Measurements from ENCODE around the gene RBM22.

The RBM22 gene

DNA sequence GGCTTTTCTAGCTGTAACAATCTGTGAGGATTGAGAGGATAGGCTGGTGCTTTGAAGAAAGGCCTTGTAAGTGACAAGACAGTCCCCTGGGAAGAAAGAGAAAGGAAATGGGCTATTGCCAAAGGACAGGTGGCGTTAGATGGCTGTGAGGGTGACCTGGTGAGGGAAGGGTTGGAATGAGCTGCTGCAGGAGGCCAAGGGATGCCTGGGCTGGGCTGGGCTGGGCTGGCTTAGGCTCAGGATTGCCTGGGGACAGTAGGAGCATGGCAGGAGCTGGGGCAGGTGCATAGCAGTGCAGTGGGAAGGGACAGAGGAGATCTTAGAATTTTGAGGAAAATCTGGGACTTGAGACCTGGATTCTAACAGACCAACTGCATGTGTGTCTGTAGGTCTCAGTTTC lies 49.5 kb downstream of the RBM22 start:
- no peaks in the 10 kb centered on the region for H3K79me2 ChIP-seq (ENCODE audit: insufficient read depth, low read length)
- no peaks in the 10 kb centered on the region for H3F3A ChIP-seq (ENCODE audit: low read depth)
- peaks cover 6% of the 10 kb centered on the region for H3K4me1 ChIP-seq (ENCODE audit: insufficient read depth, low read length, poor library complexity, severe bottlenecking)
- H3K4me3 ChIP-seq (ENCODE audit: low read length, poor library complexity, severe bottlenecking), result no peak overlapping the region
- TF ChIP-seq, protein P1, sequence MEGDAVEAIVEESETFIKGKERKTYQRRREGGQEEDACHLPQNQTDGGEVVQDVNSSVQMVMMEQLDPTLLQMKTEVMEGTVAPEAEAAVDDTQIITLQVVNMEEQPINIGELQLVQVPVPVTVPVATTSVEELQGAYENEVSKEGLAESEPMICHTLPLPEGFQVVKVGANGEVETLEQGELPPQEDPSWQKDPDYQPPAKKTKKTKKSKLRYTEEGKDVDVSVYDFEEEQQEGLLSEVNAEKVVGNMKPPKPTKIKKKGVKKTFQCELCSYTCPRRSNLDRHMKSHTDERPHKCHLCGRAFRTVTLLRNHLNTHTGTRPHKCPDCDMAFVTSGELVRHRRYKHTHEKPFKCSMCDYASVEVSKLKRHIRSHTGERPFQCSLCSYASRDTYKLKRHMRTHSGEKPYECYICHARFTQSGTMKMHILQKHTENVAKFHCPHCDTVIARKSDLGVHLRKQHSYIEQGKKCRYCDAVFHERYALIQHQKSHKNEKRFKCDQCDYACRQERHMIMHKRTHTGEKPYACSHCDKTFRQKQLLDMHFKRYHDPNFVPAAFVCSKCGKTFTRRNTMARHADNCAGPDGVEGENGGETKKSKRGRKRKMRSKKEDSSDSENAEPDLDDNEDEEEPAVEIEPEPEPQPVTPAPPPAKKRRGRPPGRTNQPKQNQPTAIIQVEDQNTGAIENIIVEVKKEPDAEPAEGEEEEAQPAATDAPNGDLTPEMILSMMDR (conservative IDR thresholded peaks at IDR 0.05; ENCODE audit: low read length), result no peak
- no peak for TF ChIP-seq EZH2phosphoT487 (IDR thresholded peaks at IDR 0.05; ENCODE audit: borderline replicate concordance)
- H3K4me2 ChIP-seq (ENCODE audit: low read depth, low read length, poor library complexity, severe bottlenecking), result no peak overlapping the region
- H3K9me2 ChIP-seq (replicated peaks; ENCODE audit: low read depth, low read length), result no peaks in the 10 kb centered on the region
- H3K9me3 ChIP-seq (ENCODE audit: insufficient read depth, low read depth, low read length), result no peaks in the 10 kb centered on the region
- no peak overlapping the region for H3K9ac ChIP-seq (ENCODE audit: low read depth, low read length, poor library complexity, severe bottlenecking)
- H3K36me3 ChIP-seq (ENCODE audit: insufficient read depth, low read length), result no peaks in the 10 kb centered on the region
- H4K20me1 ChIP-seq (ENCODE audit: insufficient read depth, low read length, poor library complexity, severe bottlenecking), result no peaks in the 10 kb centered on the region
- H2AFZ ChIP-seq (ENCODE audit: low read length), result no peak overlapping the region
- H3K27me3 ChIP-seq (ENCODE audit: insufficient read depth, low read length, poor library complexity, severe bottlenecking), result no peaks in the 10 kb centered on the region

DNA sequence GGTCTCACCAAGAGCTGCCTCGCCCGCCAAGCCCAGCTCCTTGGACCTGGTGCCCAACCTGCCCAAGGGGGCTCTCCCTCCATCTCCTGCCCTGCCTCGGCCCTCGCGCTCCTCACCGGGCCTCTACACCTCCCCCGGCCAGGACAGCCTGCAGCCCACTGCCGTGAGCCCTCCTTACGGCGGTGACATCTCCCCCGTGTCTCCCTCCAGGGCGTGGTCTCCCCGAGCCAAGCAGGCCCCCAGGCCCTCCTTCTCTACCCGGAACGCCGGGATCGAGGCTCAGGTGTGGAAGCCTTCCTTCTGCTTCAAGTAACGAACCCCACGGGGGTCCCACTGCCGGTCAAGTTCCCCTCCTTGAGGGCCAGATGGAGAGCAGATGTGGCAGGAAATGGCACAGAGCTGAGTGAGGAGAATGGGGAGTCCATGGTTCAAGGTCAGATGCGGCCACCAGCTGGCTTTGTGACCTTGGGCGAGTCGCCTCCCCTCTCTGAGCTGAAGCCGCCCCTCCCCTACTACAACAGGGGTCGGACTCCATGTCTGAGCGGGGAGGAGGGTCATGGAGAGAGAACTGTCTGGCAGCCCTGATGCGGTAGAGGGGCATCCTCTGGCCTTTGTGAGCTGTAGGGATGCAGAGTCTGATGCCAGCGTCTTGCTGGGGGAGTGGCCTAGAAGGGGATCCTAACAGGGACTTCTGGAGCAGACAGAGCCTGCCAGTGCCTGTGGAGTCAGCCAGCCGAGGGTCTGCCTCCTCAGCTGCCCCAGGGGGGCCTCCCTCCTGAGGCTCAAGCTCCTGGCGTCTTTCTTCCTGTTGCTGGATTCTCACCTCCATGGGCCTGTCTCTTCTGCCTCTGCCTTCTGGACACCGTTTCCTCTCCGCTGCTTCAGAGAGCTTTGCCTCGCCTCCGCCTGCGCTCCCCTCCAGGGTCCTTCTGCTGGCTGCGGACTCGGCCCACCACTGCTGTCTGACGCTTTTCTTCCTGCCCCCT lies 50.5 kb downstream of the RBM22 start:
- Histone ChIP-seq H3K4me1 (ENCODE audit: insufficient read depth, low read length, poor library complexity, severe bottlenecking) (no peaks in the 10 kb centered on the region), H3F3A (ENCODE audit: low read depth) (no peaks in the 10 kb centered on the region), H3K9me2 (replicated peaks; ENCODE audit: low read depth, low read length) (no peaks in the 10 kb centered on the region), H3K4me2 (ENCODE audit: low read depth, low read length, poor library complexity, severe bottlenecking) (no peak overlapping the region), H3K9ac (ENCODE audit: low read depth, low read length, poor library complexity, severe bottlenecking) (no peak overlapping the region), H3K36me3 (ENCODE audit: insufficient read depth, low read length) (no peaks in the 10 kb centered on the region), H2AFZ (ENCODE audit: low read length) (no peak overlapping the region), H3K4me3 (ENCODE audit: low read length, poor library complexity, severe bottlenecking) (no peak overlapping the region), H3K27me3 (ENCODE audit: insufficient read depth, low read length, poor library complexity, severe bottlenecking) (no peaks in the 10 kb centered on the region), H3K9me3 (ENCODE audit: insufficient read depth, low read depth, low read length) (no peaks in the 10 kb centered on the region), H3K79me2 (ENCODE audit: insufficient read depth, low read length) (no peaks in the 10 kb centered on the region), H4K20me1 (ENCODE audit: insufficient read depth, low read length, poor library complexity, severe bottlenecking) (no peaks in the 10 kb centered on the region)
- no peak for TF ChIP-seq EZH2phosphoT487 (IDR thresholded peaks at IDR 0.05; ENCODE audit: borderline replicate concordance)
- TF ChIP-seq, protein P1 (conservative IDR thresholded peaks at IDR 0.05; ENCODE audit: low read length), result no peak

DNA sequence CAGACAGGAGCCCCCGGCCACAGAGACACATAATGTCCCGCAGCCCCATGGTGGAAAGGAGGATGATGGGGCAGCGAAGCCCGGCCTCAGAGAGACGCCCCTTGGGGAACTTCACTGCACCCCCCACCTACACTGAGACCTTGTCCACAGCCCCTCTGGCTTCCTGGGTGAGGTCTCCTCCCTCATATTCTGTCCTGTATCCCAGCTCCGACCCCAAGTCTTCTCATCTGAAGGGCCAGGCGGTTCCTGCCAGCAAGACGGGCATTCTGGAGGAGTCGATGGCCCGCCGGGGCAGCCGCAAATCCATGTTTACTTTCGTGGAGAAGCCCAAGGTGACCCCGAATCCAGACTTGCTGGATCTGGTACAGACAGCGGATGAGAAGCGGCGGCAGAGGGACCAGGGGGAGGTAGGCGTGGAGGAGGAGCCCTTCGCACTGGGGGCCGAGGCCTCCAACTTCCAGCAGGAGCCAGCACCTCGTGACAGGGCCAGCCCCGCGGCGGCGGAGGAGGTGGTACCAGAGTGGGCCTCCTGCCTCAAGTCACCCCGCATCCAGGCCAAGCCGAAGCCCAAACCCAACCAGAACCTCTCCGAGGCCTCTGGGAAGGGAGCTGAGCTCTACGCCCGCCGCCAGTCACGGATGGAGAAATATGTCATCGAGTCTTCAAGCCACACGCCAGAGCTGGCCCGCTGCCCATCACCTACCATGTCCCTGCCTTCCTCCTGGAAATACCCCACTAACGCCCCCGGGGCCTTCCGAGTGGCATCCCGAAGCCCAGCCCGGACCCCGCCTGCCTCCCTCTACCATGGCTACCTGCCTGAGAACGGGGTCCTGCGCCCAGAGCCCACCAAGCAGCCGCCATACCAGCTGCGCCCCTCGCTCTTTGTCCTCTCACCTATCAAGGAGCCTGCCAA lies 51.5 kb downstream of the RBM22 start:
- Histone ChIP-seq H2AFZ (ENCODE audit: low read length) (no peak overlapping the region), H3F3A (ENCODE audit: low read depth) (no peaks in the 10 kb centered on the region), H3K36me3 (ENCODE audit: insufficient read depth, low read length) (no peaks in the 10 kb centered on the region), H4K20me1 (ENCODE audit: insufficient read depth, low read length, poor library complexity, severe bottlenecking) (no peaks in the 10 kb centered on the region), H3K27me3 (ENCODE audit: insufficient read depth, low read length, poor library complexity, severe bottlenecking) (no peaks in the 10 kb centered on the region), H3K9ac (ENCODE audit: low read depth, low read length, poor library complexity, severe bottlenecking) (no peak overlapping the region), H3K4me2 (ENCODE audit: low read depth, low read length, poor library complexity, severe bottlenecking) (no peak overlapping the region), H3K9me2 (replicated peaks; ENCODE audit: low read depth, low read length) (no peaks in the 10 kb centered on the region), H3K9me3 (ENCODE audit: insufficient read depth, low read depth, low read length) (no peaks in the 10 kb centered on the region), H3K79me2 (ENCODE audit: insufficient read depth, low read length) (no peaks in the 10 kb centered on the region), H3K4me3 (ENCODE audit: low read length, poor library complexity, severe bottlenecking) (no peak overlapping the region), H3K4me1 (ENCODE audit: insufficient read depth, low read length, poor library complexity, severe bottlenecking) (no peaks in the 10 kb centered on the region)
- TF ChIP-seq, protein P1 (conservative IDR thresholded peaks at IDR 0.05; ENCODE audit: low read length), result no peak
- TF ChIP-seq EZH2phosphoT487 (IDR thresholded peaks at IDR 0.05; ENCODE audit: borderline replicate concordance), result no peak

Data from Loucy (cell line).